Adrenal gland (tissue), 12 donors: Measurements from ENCODE around the gene EMX1. TPM values are rescaled to one million over a fixed set of nuclear protein-coding genes. Genes with fewer than 3 reads are reported as not detected.

Source experiments
- DNase-seq, 7 donors: peaks; one replicate each; pipeline ENCODE4 v3.0.0-alpha.2; 2019 to 2020
- H3K27ac ChIP-seq, 5 donors: fragments of 200-600 bp; sonication (generic) in 4 of 5; 1 replicate in 3 of 5; 2 replicates in 2 of 5; pipeline versions ENCODE4 v1.5.1 to v1.8.0; 2016 to 2020; ENCODE audit warnings: mild to moderate bottlenecking in 1 of 5
- H3K27me3 ChIP-seq: fragments of 200-600 bp; 2 replicates; pipeline ENCODE4 v1.8.0; 2021
- H3K36me3 ChIP-seq, 2 donors: fragments of 200-600 bp; replicated peaks in 1 of 2; 1 replicate in 1 of 2; 2 replicates in 1 of 2; pipeline versions ENCODE4 v1.5.1 to v1.8.0; 2018 to 2022
- H3K4me1 ChIP-seq, 2 donors: fragments of 200-600 bp; replicated peaks in 1 of 2; 1 replicate in 1 of 2; 2 replicates in 1 of 2; pipeline versions ENCODE4 v1.5.1 to v1.8.0; 2018 to 2021
- H3K4me3 ChIP-seq, 4 donors: fragments of 200-600 bp; sonication (generic) in 3 of 4; one replicate each; pipeline ENCODE4 v1.5.1; 2016 to 2018
- H3K9me3 ChIP-seq, 3 donors: fragments of 200-600 bp; sonication (generic) in 1 of 3; replicated peaks in 1 of 3; 1 replicate in 2 of 3; 2 replicates in 1 of 3; pipeline versions ENCODE4 v1.5.1 to v1.8.0; 2016 to 2021
- CTCF ChIP-seq, 6 experiments: fragments of 450-650 bp in 4 of 6; fragments of 200-600 bp in 2 of 6; sonication (generic) in 1 of 6; IDR thresholded peaks; 1 replicate in 5 of 6; 2 replicates in 1 of 6; pipeline versions ENCODE4 v1.5.1 to v1.8.0; 2016 to 2021; ENCODE audit warnings: antibody characterized with exemption in 6 of 6, mild to moderate bottlenecking in 2 of 6, moderate library complexity in 1 of 6
- POLR2A ChIP-seq, 2 donors: fragments of 450-650 bp; IDR thresholded peaks; one replicate each; pipeline ENCODE4 v1.6.1; 2017; ENCODE audit warnings: antibody characterized with exemption in 2 of 2, mild to moderate bottlenecking in 2 of 2, moderate library complexity in 1 of 2
- WGBS, 4 donors: extraction: QIAGEN DNeasy Blood & Tissue Kit in 2 of 4; methylation state at CpG; one replicate each; pipeline versions ENCODE4 v1.1.5 to v1.1.7; 2013 to 2017; 5-methylcytosine and 5-hydroxymethylcytosine counted together
- intact Hi-C, 2 donors: fragments of 100-400 bp; cut with DNase I; formaldehyde crosslinking; loops; one replicate each; pipeline versions ENCODE4 v1.14.1 to v1.15.0; 2022 to 2023
- polyA plus RNA-seq, 3 donors: library from polyadenylated mRNA; stranded (reverse); fragments of 200-250 nt in 2 of 3; fragments of 350-450 nt in 1 of 3; fragmentation: Illumina TruSeq in 1 of 3; extraction: RNeasy Lipid Tissue Mini Kit (QIAGEN cat#74804) in 1 of 3; gene quantifications; one replicate each; pipeline ENCODE4 v1.2.3, GENCODE V29; 2013 to 2014
- total RNA-seq, 9 donors: library from RNA; depleted of rRNA in 4 of 9; stranded (reverse); fragments of >200 nt in 4 of 9; fragments of 120-200 nt in 1 of 9; fragmentation: NEBNext Ultra II Directional in 1 of 9; extraction: Animal tissue kit (Norgen Biotek cat#: 25700) in 1 of 9; gene quantifications; one replicate each; pipeline versions ENCODE4 v1.1.0 to v1.2.4, GENCODE V29; 2013 to 2023
- donor health status: healthy with polysubstance abuse.
- donor health status: Bipolar disorder and iron deficiency.
- donor health status: DM: yes; HTN: yes; CAD: no.
- donor health status: DM: no; HTN: no; CAD: no.
- donor health status: DM: no; HTN: no; CAD: no.
- donor health status: DM: yes; HTN: yes; CAD: no.

EMX1 gene
- total and polyA plus RNA-seq, 12 donors: 0.10 to 0.15 TPM; not detected in 10

GRCh38 chr2:72958542-72959385 is 41.4 kb downstream of the EMX1 start:
- TF ChIP-seq CTCF (IDR thresholded peaks at IDR 0.05) (no peak), POLR2A (IDR thresholded peaks at IDR 0.05) (no peak)
- no peaks in the 10 kb centered on the region for H3K4me1 ChIP-seq
- 93 to 96% (median 95%) methylated on average over 10 to 13 of the region's 13 CpGs for WGBS, 4 donors
- intact Hi-C loops: no loop called here
- no peaks in the 10 kb centered on the region for H3K9me3 ChIP-seq
- no peak overlapping the region for H3K27ac ChIP-seq
- DNase-seq: no peak
- no peaks in the 10 kb centered on the region for H3K27me3 ChIP-seq
- H3K4me3 ChIP-seq: no peak overlapping the region
- no peaks in the 10 kb centered on the region for H3K36me3 ChIP-seq

- Histone ChIP-seq H3K4me1 (no peaks in the 10 kb centered on the region), H3K9me3 (no peaks in the 10 kb centered on the region), H3K27ac (no peak overlapping the region), H3K27me3 (no peaks in the 10 kb centered on the region), H3K4me3 (no peak overlapping the region), H3K36me3 (no peaks in the 10 kb centered on the region)
- intact Hi-C loops: no loop called here
- 95 to 97% (median 96%) methylated on average over 8 of the region's 8 CpGs for WGBS, 4 donors
- TF ChIP-seq POLR2A (IDR thresholded peaks at IDR 0.05): no peak
- no peak for TF ChIP-seq CTCF (IDR thresholded peaks at IDR 0.05)
- DNase-seq: no peak
Observed at GRCh38 chr2:72959554-72959953, 42.2 kb downstream of the EMX1 start.

- Histone ChIP-seq H3K36me3 (no peaks in the 10 kb centered on the region), H3K9me3 (no peaks in the 10 kb centered on the region), H3K27ac (no peak overlapping the region), H3K4me1 (no peaks in the 10 kb centered on the region), H3K27me3 (no peaks in the 10 kb centered on the region), H3K4me3 (no peak overlapping the region)
- intact Hi-C loops: no loop called here
- no peak for DNase-seq
- TF ChIP-seq CTCF (IDR thresholded peaks at IDR 0.05): no peak
- no peak for TF ChIP-seq POLR2A (IDR thresholded peaks at IDR 0.05)
- 95 to 98% (median 96%) methylated on average over 26 of the region's 26 CpGs for WGBS, 4 donors
Observed at GRCh38 chr2:72959995-72960981, 43.0 kb downstream of the EMX1 start.

- intact Hi-C loops: no loop called here
- TF ChIP-seq CTCF (IDR thresholded peaks at IDR 0.05) (no peak), POLR2A (IDR thresholded peaks at IDR 0.05) (no peak)
- H3K4me1 ChIP-seq: no peaks in the 10 kb centered on the region
Observed at GRCh38 chr2:72961036-72961720, 43.9 kb downstream of the EMX1 start.

More at GRCh38 chr2:72961036-72961720, 43.9 kb downstream of the EMX1 start:
- Histone ChIP-seq H3K4me3 (no peak overlapping the region), H3K27ac (no peak overlapping the region), H3K27me3 (no peaks in the 10 kb centered on the region), H3K36me3 (no peaks in the 10 kb centered on the region), H3K9me3 (no peaks in the 10 kb centered on the region)
- 91 to 96% (median 93%) methylated on average over 20 to 27 of the region's 27 CpGs for WGBS, 4 donors
- DNase-seq: no peak
